ENCODE measurements around the gene ATOH8.

ATOH8 gene

GRCh38 chr2:85785027-85785822, 31.4 kb downstream of the ATOH8 start:
- H4K20me1 ChIP-seq (ENCODE audit: control insufficient read depth, insufficient read depth, low read depth, low read length) = no peaks in the 10 kb centered on the region
- H3K4me2 ChIP-seq (ENCODE audit: low read length) = no peak overlapping the region
- no peaks in the 10 kb centered on the region for H3F3A ChIP-seq (ENCODE audit: control insufficient read depth, insufficient read depth)
- H3K4me3 ChIP-seq (ENCODE audit: low read length) = no peak overlapping the region
- H3K9me3 ChIP-seq (ENCODE audit: control insufficient read depth, insufficient read depth, low read length) = no peaks in the 10 kb centered on the region
- peaks cover 11% of the 10 kb centered on the region for H3K27me3 ChIP-seq (ENCODE audit: control insufficient read depth, low read length)
- TF ChIP-seq CTCF (IDR thresholded peaks at IDR 0.05; ENCODE audit: low read depth, low read length, poor library complexity, severe bottlenecking) (no peak), EZH2phosphoT487 (IDR thresholded peaks at IDR 0.05; ENCODE audit: borderline replicate concordance, low read length) (no peak)
- no peak overlapping the region for H3K27ac ChIP-seq (ENCODE audit: low read depth, low read length)
- no peaks in the 10 kb centered on the region for H3K79me2 ChIP-seq (ENCODE audit: control insufficient read depth, low read length)
- H3K9me2 ChIP-seq (replicated peaks; ENCODE audit: control insufficient read depth, low read length) = no peaks in the 10 kb centered on the region
- H3K36me3 ChIP-seq (ENCODE audit: control insufficient read depth, low read length) = no peaks in the 10 kb centered on the region
- H3K4me1 ChIP-seq (ENCODE audit: control insufficient read depth, low read length) = no peaks in the 10 kb centered on the region

GRCh38 chr2:85785871-85786270, 32.1 kb downstream of the ATOH8 start:
- Histone ChIP-seq H3K27ac (ENCODE audit: low read depth, low read length) (no peak overlapping the region), H3K9me3 (ENCODE audit: control insufficient read depth, insufficient read depth, low read length) (no peaks in the 10 kb centered on the region), H3K4me3 (ENCODE audit: low read length) (no peak overlapping the region), H4K20me1 (ENCODE audit: control insufficient read depth, insufficient read depth, low read depth, low read length) (no peaks in the 10 kb centered on the region), H3F3A (ENCODE audit: control insufficient read depth, insufficient read depth) (no peaks in the 10 kb centered on the region), H3K9me2 (replicated peaks; ENCODE audit: control insufficient read depth, low read length) (no peaks in the 10 kb centered on the region), H3K79me2 (ENCODE audit: control insufficient read depth, low read length) (no peaks in the 10 kb centered on the region), H3K27me3 (ENCODE audit: control insufficient read depth, low read length) (peaks cover 11% of the 10 kb centered on the region), H3K36me3 (ENCODE audit: control insufficient read depth, low read length) (no peaks in the 10 kb centered on the region), H3K4me1 (ENCODE audit: control insufficient read depth, low read length) (no peaks in the 10 kb centered on the region), H3K4me2 (ENCODE audit: low read length) (no peak overlapping the region)
- TF ChIP-seq EZH2phosphoT487 (IDR thresholded peaks at IDR 0.05; ENCODE audit: borderline replicate concordance, low read length) (no peak), CTCF (IDR thresholded peaks at IDR 0.05; ENCODE audit: low read depth, low read length, poor library complexity, severe bottlenecking) (no peak)

GRCh38 chr2:85786444-85786843, 32.7 kb downstream of the ATOH8 start:
- no peaks in the 10 kb centered on the region for H3K9me3 ChIP-seq (ENCODE audit: control insufficient read depth, insufficient read depth, low read length)
- no peaks in the 10 kb centered on the region for H3K36me3 ChIP-seq (ENCODE audit: control insufficient read depth, low read length)
- H3K9me2 ChIP-seq (replicated peaks; ENCODE audit: control insufficient read depth, low read length) = no peaks in the 10 kb centered on the region
- TF ChIP-seq EZH2phosphoT487 (IDR thresholded peaks at IDR 0.05; ENCODE audit: borderline replicate concordance, low read length) (no peak), CTCF (IDR thresholded peaks at IDR 0.05; ENCODE audit: low read depth, low read length, poor library complexity, severe bottlenecking) (no peak)
- no peaks in the 10 kb centered on the region for H3K79me2 ChIP-seq (ENCODE audit: control insufficient read depth, low read length)
- H3K4me1 ChIP-seq (ENCODE audit: control insufficient read depth, low read length) = no peaks in the 10 kb centered on the region
- H3K27me3 ChIP-seq (ENCODE audit: control insufficient read depth, low read length) = peaks cover 11% of the 10 kb centered on the region
- H4K20me1 ChIP-seq (ENCODE audit: control insufficient read depth, insufficient read depth, low read depth, low read length) = no peaks in the 10 kb centered on the region
- H3K4me3 ChIP-seq (ENCODE audit: low read length) = no peak overlapping the region
- H3K4me2 ChIP-seq (ENCODE audit: low read length) = no peak overlapping the region
- no peak overlapping the region for H3K27ac ChIP-seq (ENCODE audit: low read depth, low read length)
- H3F3A ChIP-seq (ENCODE audit: control insufficient read depth, insufficient read depth) = no peaks in the 10 kb centered on the region

Measured in DOHH2 (cell line).